Inflammatory macrophage (primary cell): ENCODE data around the gene NBEA.

ENCODE experiments used
- DNase-seq, 2 donors: peaks; one replicate each; pipeline ENCODE4 v3.0.0-alpha.2; 2020 to 2022

Gene NBEA

DNA sequence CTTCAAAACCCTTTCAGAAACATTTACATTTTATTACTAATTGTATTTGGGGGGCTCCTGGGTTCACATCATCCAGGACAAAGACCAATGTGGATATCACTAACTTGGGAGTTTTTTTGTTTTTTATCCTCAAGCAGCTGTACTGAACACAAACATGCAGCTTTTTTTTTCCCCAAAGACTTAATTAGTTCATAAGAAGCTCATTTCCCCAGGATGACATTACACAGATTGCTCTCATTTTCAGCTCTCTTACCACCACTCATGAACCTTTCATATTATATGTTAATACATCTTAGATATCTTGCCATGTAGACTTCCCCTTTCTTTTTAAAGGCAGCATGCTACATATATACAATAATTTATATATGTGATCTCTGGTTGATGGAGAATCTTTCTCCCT is 653.1 kb downstream of the NBEA start:
- no peak for DNase-seq

DNA sequence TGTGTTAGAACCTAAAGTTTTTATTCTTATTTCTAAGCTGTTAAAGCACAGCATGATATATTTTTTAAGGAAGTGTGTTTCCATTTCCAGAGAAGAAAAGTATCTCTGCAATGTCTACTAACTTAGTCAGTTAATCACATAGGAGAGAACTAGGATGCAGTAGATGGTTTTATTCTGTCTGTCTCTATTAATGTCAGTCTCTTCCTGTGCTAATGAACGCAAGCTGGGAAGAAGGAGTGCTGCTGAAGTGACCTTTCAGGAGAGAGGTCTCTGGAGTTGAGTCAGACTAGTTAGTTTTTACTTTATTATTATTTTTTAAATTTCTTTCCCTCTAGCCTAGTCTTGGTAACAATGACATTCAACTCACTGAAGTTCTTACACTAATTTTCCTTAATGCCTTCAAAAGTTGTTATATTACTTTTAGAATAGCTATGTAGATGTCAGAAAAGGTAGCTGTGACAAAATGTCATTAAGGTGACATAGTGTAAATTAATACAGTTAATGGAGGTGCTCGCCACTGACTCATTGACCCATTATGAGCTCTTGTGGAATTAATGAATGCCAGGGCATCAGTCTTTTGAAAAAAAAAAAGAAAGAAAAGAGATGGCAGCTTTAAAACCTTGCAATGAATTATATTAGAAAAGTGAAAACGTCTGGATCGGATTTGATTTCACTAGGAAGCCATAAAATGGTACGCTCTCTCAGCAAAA is 654.4 kb downstream of the NBEA start:
- no peak for DNase-seq

DNA sequence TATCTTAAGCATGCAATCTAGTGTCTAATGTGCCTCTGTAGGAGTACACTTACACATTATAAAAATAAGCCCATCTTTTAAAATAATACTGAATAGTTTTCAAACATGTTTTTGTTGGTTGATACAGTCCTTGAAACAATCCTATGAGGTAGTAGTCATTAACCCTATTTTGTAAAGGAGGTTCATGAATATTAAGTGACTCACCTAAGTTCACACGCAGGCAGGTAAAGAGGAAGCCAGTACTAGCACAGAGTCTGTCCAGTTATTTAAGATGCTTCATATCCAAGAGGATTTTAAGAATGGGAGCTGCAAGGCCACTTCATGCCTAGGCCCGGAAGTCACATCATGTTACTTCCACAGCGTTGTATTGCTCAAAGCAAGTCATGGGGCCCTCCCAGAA is 655.4 kb downstream of the NBEA start:
- no peak for DNase-seq

DNA sequence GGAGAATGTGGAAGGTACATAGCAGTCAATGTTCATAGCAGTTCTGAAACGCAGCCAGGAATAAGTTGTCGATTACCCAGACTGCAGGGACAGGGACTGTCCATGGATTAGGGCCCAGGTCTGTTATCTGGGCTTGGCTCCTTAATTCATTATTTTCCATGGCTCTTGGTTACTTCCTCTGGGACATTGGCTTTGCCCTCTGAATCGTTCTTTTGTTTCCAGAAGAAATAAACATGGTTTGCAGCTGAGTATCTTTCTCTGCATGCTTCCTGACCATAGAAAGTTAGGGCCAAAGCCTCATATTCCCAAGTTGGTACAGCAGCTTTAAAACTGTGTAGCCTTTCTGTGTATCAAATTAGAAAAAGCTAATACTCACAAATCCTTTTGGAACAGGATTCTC is 656.2 kb downstream of the NBEA start:
- no peak for DNase-seq

DNA sequence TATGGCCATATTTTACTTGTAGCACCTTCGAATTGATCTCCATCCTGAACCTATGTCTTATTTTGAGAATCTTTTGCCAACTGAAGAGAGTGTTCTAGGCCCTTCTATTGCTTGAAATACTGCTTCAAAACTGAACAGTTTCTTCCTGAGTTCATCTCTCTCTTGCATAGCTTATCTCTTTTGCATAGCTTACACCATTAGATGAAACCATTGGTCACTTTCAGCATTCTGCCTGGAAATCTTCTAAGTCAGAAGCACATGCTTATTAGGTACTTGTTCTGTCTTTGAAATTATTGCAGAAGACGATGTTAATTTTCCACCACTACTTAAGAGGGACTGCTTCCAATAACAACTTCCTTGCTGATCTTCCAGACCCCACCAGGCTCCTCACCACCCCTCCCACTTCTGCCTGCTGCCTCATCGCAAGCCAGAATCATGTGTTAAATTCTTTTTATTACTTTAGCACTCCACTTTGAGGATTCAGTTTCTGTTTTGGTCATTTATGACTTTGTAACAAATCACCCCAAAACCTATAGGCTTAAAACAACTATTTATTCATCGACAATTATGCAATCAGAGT is 656.8 kb downstream of the NBEA start:
- no peak for DNase-seq

DNA sequence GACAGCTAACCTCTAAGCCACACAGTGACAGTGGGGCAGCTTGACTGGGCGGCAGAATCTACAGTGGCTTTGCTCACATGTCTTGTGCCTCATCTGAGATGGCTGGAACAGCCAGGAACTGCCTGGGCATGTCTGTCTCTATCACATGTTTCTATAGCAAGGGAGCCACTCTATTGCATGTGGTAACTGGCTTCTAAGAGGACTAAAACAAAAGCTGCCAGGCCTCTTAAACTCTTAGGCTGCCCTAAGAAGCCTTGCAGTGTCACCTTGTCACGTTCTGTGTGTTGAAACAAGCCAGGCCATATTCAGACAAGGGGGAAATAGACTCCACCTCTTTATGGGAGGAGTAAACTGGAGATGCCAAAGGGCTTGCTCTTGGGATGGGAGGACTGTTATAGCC is 657.3 kb downstream of the NBEA start:
- no peak for DNase-seq

DNA sequence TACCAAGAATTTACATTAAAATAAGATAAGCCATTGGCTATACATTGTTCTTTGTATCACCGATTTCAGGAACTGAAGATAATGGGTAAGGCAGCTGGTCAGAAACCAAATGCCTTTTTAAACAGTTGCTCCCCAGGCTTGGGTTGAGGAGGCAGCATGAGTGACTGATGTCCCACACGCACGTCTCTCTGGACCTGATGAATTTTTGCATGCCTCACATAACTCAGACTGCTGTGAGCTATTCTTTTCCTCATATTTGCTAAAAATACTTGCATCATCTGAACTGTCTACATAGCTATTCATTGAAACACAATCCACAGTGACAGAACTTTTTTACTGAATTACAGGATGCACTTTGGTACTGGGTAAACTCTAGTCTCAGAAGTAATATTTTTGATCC is 658.1 kb downstream of the NBEA start:
- no peak for DNase-seq

DNA sequence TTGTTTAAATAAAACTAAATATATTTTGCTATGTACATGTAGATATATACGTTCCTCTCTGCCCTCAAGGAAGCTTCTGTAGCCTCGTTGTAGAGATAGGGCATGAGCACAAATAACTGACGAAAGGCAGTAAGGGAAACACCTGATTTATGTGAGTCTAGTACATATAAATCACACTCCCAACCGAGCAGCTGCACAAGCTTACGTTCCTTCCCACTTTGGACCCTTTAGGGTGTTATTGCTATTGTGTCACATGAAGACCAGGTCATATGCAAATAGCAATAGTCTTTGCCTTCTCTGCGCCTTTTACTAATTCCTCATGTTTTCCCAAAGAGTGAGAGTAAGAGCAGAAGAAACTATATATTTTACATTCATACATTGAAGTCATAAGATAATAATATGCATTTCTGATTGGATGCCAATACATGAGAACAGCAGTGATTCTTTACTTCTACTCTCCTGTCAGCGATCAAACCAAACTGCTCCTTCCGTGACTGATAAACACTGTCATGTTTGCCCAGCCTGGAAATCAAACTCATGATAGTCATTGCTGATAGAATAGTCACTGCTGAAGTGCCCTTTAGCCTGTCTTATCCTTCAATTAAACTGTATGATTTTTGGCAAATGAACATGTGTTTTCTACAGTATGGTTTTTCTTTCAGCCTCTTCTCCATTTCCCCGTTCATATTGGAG is 661.7 kb downstream of the NBEA start:
- no peak for DNase-seq

DNA sequence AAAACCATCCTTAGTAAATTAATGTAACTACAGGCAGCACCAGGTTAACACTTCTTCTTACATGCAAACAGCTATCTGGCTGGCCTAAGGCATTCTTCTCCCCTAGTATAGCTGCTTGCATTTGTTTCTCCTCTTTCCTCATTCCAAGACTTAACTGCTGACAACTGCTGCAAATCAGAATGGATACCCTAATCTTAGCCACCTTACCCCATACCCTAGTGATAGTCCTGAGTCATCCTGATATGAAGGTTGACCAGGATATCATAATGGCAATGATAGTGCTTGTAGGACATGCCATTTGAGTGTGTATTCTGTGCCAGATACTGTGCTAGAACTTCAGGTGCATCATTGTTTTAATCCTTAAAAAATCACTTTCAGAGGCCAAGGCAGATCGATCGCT is 672.6 kb downstream of the NBEA start:
- DNase-seq, result no peak

DNA sequence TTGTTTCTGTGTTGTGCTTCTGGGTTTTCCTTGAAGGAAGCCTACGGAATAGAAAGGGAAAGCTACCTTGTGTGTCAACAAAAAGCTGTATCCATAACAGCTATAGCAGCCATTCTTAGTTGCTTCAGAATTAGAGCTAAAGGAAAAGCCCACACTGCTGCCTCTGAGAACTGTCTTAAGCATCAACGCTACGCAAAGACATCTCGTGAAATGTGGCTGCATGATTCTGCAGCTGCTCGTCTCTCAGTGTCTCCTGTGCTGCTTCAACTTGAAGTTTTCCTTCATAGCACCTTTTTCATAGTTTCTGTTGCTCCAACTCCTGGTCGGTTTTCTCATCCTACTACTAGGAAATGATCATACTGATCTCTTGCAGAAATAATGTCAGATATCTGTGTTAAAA is 675.4 kb downstream of the NBEA start:
- DNase-seq, result no peak

DNA sequence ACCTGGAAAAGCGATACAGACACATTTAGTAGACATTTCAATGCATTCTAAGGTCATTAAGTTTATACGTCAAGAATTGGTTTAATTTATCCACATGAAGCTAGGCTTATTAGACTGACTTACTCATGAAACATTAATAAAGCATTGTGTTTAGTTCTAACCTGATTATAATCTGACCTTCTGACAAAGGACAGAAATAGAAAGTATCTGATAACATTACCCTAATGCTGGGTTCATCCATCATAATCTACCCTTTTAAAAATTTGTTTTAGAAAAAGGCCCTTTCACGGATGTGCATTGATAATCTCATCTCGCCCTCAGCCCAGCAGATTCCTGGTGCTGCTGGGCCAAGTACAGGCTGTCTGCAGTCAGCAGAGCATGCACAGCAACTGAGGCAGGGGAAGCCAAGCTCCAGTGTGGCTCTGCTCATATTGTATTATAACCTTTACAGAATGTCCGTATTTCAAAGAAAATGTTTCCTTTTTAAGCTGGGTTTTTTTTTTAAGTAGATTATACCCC is 676.6 kb downstream of the NBEA start:
- no peak for DNase-seq

DNA sequence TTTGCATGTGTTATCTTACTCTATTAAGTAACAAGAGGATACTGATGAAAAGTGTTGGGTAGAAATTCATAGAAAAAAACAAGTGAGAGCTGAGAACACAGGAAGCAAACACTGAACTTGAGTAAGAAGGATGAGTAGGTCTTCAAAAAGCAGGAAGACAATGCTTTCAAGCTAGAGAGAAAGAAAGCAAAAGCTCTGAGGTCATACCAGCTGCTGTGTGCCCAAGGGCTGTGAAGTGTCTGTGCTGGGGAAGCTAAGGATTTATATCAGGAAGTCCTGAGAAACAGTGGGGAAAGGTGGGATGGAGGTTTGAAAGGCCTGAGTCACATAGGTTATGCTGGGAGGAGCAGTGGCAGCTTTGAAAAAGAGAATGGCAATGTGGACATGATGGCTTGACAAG is 679.9 kb downstream of the NBEA start:
- DNase-seq, result no peak

DNA sequence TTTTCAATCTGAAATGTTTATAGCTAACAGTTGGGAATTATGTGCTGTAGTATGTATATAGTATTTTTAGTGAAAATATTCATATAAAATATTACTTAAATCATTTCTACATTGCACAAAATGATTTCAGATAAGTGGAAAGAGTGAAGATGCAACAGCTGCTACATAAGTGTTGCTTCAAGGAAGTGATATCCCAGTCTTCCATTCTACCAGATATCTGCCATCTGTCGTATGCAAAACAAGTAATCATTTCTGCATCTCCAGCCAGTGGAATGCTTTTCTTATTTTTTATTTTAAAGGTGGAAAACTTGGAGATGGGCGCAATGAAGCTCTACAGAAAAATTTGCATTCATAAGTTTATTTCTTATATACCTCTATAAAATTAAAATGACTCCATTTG is 687.0 kb downstream of the NBEA start:
- DNase-seq, result no peak

DNA sequence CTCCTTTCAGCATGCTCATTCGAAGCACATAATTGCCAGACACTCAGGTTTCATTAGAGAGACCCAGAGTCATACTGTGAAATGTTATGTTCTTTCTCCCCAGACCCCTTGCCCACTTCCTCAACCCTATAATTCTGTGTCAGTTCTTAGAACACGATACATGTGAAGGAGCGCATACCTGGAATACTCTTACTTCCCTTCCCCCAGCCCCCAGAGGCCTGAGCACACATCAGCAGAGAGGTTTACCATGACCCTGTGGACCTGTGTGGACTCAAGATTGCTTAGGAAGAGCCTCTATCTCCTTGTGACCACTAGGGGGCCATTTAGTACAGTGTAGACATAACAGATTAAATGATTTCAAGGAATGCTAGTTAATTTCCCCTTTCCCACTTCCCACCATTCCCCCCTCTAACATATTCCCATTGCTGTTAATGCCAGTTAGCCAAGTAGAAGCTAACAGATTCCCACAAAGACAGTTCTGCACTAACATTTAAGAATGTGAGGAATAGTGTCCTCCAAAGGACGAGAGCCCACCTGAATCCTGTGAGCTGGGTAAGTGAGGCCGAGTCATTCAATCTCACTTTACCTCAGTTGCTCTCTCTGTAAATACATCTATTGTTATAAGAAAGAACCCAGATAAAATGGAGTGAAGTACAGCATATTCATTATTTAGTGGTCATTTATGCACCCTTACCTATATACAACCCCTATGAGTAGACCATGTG is 688.6 kb downstream of the NBEA start:
- DNase-seq, result peak; percentile 26 to 28

DNA sequence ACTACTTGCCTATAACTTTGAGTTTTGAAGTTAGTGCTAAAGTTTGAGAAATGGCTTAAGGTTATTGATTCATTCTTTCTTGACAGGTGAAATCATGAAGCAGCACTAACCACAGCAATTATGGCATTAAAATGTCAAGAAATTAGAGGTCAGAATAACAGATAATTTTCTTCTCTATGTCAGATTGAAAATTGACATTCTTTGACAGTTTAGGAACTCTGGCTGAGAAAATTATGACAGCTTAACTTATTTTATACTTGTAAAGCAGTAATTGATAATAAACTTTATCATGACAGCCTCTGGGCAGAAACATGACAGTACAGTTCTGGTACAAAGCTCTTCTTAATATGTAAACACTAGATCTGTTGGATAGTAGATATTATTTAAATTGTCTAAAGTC is 689.6 kb downstream of the NBEA start:
- DNase-seq, result no peak

DNA sequence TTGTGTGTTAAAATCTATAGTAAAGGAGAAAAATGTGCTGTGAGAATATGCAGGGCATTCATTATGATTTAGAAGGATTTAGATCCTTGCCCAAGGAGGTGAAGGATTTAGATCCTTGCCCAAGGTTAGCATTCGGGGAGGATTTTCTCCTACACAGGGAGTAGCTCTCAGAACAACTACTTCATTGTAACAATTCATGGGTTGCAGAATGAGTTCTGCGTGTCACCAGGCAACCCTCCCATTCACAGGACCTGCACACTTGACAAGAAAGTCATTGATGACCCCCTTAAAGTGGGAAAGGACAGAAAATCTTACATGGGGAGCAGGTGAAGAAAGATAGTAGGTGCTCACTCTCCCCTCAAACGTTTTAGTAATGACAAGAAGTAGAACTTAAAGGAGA is 701.6 kb downstream of the NBEA start:
- no peak for DNase-seq

DNA sequence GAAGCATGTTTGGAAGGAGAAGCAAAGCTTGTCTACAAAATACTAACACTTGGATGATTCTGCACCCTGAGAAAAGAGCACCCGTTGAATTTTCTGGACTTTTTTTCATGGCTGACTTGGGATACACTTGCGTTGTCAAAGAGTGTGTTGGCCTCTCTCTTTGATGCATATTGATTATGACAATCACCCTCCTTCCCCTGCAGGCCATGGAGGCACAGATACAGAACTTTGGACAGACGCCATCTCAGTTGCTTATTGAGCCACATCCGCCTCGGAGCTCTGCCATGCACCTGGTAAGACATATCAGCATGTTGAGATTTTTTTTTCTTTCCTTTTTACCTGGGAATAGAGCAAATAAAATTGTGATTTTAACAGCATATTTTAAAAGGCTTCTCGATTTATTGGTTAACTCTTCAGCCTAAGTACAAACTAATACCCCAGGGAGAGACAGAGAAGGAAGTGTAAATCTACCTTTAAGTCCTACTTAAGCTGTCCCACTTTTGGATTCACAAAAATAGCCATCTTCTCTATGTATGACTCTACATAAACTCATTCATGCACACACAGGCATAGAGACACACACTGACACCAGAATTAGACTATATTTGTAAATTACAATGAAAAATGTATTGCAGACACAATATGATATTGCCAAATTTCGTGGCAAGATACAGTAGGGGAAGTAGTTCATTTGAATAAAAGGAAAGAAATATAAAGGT is 704.1 kb downstream of the NBEA start:
- no peak for DNase-seq

DNA sequence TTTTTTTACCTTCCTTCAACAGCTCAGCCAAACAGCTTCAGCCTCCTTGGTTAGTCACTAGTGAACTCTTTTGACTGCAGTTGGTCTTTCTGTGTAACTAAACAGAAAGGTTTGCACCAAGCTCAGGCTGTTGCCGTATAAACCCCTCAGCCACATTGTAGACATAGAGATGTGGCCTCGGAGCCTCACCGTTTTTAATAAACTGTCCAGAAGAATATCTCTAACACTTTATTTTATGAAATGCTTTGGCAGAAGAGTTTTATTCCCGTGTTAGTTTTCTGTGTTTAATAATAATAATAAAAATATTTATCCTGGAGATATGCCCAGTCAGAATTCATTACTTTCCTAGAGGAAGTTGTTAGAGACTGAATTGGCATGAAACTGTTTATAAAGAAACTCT is 706.1 kb downstream of the NBEA start:
- no peak for DNase-seq

DNA sequence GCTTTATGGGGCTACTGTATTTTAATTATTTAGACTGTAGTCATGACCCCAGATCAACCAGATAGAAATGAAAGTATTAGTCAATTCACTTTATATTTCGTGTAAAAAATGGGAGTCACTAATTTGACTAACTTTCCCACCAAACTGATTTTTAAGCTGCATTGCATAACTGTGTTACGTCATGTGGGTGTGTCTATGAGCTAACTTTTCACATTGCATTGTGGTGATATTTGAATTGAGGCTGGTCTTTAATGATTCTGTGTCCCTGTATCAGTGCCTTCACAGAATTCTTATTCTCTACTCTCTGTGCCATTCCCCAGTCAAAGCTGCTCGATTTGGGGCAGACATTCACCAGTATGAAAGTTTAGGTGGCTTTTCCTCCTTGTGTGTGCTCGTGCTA is 707.1 kb downstream of the NBEA start:
- no peak for DNase-seq

DNA sequence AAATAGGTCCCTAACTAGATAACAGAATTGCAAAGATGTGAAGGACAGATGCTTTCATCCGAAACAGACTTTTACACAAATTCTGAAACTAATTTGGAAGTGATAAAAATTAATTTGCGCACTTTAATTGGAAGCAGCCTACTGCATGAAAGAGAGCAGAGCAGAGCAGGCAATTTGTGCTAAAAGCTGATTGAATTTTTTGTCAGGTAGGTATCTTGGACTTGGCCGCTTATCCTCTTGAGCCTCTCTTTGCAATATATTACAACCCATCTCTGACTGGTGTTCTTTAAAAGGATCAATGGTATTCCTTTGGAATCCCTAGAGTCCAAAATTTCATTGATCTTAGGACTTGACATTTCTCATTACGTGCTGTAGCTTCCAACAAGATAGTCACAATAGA is 717.7 kb downstream of the NBEA start:
- no peak for DNase-seq

DNA sequence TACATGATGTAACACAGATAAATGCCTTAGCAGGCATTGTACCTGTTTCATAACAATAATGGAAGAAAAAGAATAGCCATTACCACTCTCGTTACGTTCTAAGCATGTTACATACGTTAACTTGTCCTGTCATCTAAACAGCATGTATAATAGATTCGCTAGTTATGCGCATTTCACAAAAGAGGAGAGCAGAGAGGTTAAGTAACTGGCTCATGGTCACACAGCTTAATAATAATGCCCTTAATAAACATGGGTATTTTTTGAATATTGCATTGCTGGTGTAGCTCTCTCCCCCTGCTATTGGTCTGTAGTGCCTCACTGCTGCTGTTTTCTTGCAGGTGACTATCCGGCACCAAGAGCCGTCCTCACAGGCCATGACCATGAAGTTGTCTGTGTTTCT is 722.7 kb downstream of the NBEA start:
- DNase-seq, result no peak

DNA sequence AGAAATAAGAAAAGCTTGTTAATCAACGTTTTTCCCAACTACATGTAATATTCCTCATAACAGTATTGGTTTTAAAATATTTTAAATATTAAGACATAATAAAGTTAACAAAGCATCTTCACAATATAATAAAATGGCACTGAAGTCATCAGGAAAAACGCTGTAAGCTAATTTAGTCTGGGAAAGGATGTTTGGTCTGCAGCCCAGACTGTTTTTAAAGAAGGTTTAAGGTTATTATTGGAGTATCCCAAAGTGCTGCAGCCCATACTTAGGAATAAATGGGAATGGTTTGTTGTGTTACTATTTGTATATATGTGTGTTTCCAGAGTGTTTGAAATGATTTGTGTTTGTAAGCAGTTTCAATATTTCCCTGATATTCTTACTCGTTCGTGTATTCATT is 727.3 kb downstream of the NBEA start:
- no peak for DNase-seq

DNA sequence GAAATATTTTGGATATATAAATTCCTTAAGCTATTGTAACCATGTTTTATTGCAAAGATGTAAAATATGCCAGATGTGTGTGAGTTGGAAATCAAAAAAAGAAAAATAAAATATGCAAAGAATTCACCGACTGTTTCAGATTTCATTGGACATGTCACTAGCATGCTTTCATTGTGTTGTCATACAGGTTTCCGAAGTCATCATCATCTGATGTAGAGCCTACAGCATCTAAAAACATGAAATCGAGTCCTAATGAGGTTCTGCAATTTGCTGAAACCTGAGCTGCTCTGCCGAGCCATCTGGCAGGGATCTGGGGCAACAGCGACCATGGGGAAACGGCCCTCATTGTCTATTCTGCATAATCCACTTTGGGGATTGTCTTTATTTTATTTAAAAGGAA is 730.5 kb downstream of the NBEA start:
- no peak for DNase-seq
